Measurements from ENCODE around the gene GLRX5. TPM values are rescaled to one million over a fixed set of nuclear protein-coding genes. Genes with fewer than 3 reads are reported as not detected.

GLRX5 gene
- total RNA-seq, 1 experiment from 2014 or later = 67.8 TPM

DNA sequence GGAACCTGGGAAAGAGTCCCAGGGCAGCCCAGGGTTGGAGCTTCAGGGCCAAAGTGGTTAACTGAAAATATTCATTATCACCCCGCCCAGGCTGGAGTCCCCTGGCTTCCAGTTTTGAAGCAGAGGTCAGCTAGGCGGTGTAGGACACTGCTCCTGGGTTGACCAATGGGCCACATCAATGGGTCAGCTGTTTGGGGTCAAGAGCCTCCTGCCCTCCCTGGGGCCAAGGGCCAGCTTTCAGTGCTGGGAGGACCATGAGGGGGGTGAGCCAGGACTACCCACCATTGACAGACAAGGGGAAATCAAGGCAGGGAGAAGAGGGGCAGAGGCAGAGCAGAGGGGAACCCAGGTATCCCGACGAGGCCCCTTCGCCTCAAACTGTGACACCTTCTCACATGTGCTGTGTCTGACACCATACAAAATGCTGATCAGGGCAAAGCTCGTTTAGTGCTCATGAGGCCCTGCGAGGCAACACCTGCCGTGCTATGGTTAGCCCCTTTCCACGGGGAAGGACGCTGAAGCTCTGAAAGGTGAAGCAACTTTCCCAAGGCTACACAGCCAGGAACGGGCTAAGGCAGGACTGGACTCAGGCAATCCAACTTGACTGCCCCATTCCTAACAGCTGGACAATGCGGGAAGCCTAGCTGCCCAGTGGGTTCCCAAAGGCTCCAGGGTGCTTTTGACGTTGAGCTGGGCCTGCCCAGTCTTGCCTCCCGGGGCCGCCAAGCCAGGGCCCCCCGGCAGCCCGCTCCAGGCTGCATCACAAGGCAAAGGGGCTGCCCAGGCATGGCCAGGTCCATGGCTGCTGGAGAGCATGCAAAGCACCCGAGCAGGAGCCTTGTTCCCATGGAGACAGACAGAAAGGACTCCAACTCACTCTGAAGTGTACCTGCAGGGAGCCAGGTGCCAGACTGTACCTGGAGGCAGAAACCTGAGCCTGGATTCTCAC lies 20.4 kb upstream of the GLRX5 start:
- POLR2A ChIA-PET = no interaction called here

GRCh38 chr14:95515080-95515489 lies 19.8 kb upstream of the GLRX5 start:
- intact Hi-C loops (cut with micrococcal nuclease; ENCODE audit: unreplicated experiment) = no loop called here
- no peak for DNase-seq
- Mint-ChIP-seq H3K4me1 (ENCODE audit: low read depth, unreplicated experiment) (peaks cover 7% of the 10 kb centered on the region), H3K27ac (ENCODE audit: unreplicated experiment) (no peak overlapping the region), H3K4me3 (ENCODE audit: unreplicated experiment) (peak overlapping the region; percentile 82), H3K27me3 (ENCODE audit: insufficient read depth, unreplicated experiment) (no peaks in the 10 kb centered on the region), H3K36me3 (ENCODE audit: insufficient read depth, unreplicated experiment) (no peaks in the 10 kb centered on the region), H3K9me3 (ENCODE audit: unreplicated experiment) (no peaks in the 10 kb centered on the region)
- Histone ChIP-seq H3K4me3 (ENCODE audit: low read depth, low read length) (no peak overlapping the region), H3K9me3 (no peaks in the 10 kb centered on the region), H3K27me3 (replicated peaks; ENCODE audit: control insufficient read depth, insufficient read depth, low read length) (no peaks in the 10 kb centered on the region), H3K4me1 (peaks cover 17% of the 10 kb centered on the region), H3K36me3 (ENCODE audit: control insufficient read depth, insufficient read depth, low read length) (no peaks in the 10 kb centered on the region; the same call in 1 of the 2 replicates)
- no TSS peak for BruUV-seq (replicated peaks)
- TF ChIP-seq, protein P1, sequence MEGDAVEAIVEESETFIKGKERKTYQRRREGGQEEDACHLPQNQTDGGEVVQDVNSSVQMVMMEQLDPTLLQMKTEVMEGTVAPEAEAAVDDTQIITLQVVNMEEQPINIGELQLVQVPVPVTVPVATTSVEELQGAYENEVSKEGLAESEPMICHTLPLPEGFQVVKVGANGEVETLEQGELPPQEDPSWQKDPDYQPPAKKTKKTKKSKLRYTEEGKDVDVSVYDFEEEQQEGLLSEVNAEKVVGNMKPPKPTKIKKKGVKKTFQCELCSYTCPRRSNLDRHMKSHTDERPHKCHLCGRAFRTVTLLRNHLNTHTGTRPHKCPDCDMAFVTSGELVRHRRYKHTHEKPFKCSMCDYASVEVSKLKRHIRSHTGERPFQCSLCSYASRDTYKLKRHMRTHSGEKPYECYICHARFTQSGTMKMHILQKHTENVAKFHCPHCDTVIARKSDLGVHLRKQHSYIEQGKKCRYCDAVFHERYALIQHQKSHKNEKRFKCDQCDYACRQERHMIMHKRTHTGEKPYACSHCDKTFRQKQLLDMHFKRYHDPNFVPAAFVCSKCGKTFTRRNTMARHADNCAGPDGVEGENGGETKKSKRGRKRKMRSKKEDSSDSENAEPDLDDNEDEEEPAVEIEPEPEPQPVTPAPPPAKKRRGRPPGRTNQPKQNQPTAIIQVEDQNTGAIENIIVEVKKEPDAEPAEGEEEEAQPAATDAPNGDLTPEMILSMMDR (IDR thresholded peaks at IDR 0.05; ENCODE audit: insufficient read depth in 1 of 2, low read depth in 1 of 2, low read length in 1 of 2, severe bottlenecking in 1 of 2, unreplicated experiment in 1 of 2) = no peak
- ChIA-PET CTCF (interaction anchor here (0.6 to 2.3 kb wide), 3 partner anchors 12 to 267 kb away, joined by 3 to 23 read pairs (median 3); no protein-coding TSS in a partner anchor), POLR2A (interaction anchor here (0.6 kb wide), 1 partner anchor 148 kb away, joined by 4 read pairs; no protein-coding TSS in a partner anchor)

More for the DNA sequence above, 20.4 kb upstream of the GLRX5 start:
- no peak overlapping the region for H3K4me3 Mint-ChIP-seq (ENCODE audit: unreplicated experiment)
- Histone ChIP-seq H3K4me3 (ENCODE audit: low read depth, low read length) (no peak overlapping the region), H3K4me1 (peaks cover 17% of the 10 kb centered on the region), H3K27me3 (replicated peaks; ENCODE audit: control insufficient read depth, insufficient read depth, low read length) (no peaks in the 10 kb centered on the region), H3K9me3 (no peaks in the 10 kb centered on the region), H3K36me3 (ENCODE audit: control insufficient read depth, insufficient read depth, low read length) (no peaks in the 10 kb centered on the region; the same call in 1 of the 2 replicates)
- H3K9me3 Mint-ChIP-seq (ENCODE audit: unreplicated experiment) = no peaks in the 10 kb centered on the region
- BruUV-seq (replicated peaks) = no TSS peak
- no peak overlapping the region for H3K27ac Mint-ChIP-seq (ENCODE audit: unreplicated experiment)
- intact Hi-C loops (cut with micrococcal nuclease; ENCODE audit: unreplicated experiment) = no loop called here
- no peaks in the 10 kb centered on the region for H3K27me3 Mint-ChIP-seq (ENCODE audit: insufficient read depth, unreplicated experiment)
- CTCF ChIA-PET = interaction anchor here (0.6 to 2.3 kb wide), 2 partner anchors 72 to 267 kb away, joined by 3 to 23 read pairs; no protein-coding TSS in a partner anchor
- TF ChIP-seq, protein P1 (IDR thresholded peaks at IDR 0.05; ENCODE audit: insufficient read depth in 1 of 2, low read depth in 1 of 2, low read length in 1 of 2, severe bottlenecking in 1 of 2, unreplicated experiment in 1 of 2) = no peak
- no peaks in the 10 kb centered on the region for H3K36me3 Mint-ChIP-seq (ENCODE audit: insufficient read depth, unreplicated experiment)
- peaks cover 7% of the 10 kb centered on the region for H3K4me1 Mint-ChIP-seq (ENCODE audit: low read depth, unreplicated experiment)
- no peak for DNase-seq
